GM18909 (cell line): Measurements from ENCODE around the gene ELFN2.

ENCODE experiments used
- ATAC-seq: cut with Tn5 transposase; IDR thresholded peaks from one replicate; pipeline ENCODE4 v1.9.1; 2021; ENCODE audit warnings: mild to moderate bottlenecking; ENCODE audit not compliant: unreplicated experiment, poor library complexity

ELFN2 gene

DNA sequence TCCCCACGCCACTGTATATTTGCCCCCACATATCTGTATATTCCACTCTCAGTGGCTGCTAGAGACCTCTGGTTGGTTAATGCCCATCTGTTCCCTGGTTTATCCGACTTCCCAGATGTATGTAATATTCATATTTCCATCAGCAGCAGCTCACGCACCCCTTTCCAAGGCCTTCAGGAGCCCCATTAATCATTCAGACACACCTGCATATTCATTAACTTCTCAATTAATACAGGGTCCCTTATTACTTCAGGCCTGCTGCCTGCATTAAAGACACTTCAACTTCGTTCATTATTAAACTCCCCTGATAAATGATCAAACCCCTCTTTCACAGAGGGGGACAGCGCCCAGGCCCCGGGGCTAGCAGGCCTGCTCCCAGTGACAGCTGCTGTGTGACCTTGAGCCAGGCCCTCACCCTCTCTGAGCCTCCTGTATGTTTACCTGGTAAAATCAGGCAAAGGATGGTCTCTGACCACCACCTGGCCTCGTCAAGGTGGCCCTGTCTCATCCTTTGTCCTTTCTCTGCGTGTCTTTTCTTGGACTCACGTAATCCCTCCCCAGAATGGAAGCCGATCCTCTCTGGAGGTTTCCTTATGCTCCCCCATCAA is 34.5 kb downstream of the ELFN2 start:
- ATAC-seq = no peak

DNA sequence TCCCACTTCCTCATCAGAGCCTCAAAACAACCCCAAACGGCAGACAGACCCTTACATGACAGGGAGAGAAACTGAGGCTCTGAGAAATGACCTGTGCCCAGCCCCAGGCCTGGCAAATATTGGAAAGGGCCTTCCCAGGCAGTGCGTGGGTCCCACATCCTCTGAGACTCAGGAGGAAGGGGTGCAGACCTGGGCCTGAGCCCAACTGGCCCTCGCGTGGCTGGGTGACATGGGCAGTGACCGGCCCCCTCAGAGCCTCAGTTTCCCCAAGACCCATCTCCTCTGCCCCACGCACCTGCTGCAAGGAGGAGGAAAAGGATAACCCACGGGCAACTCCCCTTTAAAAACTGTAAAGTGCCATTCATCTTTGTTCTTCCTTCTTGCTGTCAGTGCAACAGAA is 35.6 kb downstream of the ELFN2 start:
- no peak for ATAC-seq

DNA sequence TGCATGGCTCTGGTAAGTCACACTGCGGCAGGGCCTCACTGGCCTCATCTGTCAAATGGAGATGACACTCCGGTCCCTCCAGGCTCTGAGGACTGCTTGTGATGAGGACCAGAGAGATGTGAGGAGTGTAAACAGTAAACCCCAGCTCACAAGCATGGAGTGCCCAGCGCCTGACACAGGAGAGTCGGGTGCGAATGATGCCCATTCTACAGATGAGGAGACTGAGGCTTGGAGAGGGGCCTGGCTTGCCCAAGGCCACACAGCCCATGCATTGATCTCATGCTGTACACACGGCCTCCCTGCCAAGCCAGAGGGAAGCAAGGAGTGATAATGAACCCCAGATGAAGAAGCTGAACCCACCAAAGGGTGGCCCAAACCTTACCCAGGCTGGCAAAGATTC is 37.2 kb downstream of the ELFN2 start:
- no peak for ATAC-seq

DNA sequence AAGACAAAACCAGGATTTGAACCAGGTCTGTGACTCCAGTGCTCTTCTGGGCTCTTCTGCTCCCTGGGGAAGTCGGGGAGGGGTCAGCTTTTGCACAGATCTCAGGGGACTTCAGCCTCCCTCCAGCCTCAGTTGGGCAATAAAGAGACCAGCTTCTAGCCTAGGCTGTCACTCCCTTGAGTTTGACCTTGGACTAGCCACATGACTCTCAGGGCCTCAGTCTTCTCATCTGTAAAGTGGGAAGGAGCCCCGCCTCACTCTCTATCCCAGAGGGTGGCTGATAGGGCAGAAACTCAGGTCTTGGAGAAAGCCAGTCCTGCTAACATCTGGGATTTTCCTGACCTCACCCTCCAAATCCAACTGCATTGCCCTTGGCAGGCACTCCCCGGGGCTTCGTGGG is 38.7 kb downstream of the ELFN2 start:
- no peak for ATAC-seq

DNA sequence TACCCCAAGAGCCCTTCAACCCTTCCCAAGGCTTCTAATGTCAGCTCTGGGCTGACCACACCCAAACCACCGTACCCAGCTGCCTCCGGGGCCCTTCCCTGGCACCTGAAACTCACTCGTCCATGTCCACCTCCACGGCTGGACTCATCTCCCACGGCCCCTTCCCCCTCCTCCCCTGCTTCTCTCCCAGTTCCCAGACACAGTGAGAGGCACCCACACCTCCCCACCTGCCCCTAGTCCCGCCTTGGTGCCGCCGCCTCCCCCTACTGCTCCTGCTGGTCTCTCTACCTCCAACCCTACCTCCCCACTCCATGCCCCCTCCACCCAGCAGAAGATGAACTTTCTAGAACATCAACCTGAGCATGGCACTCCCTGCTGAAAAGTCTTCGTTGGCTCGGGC is 39.5 kb downstream of the ELFN2 start:
- no peak for ATAC-seq

DNA sequence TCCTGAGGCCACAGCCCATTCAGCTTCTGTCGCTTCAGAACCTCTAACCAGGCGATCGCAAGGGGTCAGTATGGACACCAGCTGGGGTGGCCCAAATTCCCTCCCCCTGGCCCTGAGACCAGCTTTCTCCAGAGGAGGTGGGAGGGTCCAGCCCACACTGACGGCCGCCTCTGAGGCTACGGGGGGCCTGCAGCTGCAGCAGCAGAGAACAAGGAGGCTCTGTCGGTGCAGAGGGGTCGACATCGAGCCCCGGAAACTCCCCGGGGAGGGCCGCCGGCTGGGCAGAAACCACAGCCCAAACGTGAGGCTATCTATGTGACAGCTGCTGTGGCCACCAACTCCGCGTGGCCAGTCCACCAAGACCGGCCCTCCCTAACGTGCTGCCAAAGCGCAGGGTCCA is 40.8 kb downstream of the ELFN2 start:
- ATAC-seq = no peak

DNA sequence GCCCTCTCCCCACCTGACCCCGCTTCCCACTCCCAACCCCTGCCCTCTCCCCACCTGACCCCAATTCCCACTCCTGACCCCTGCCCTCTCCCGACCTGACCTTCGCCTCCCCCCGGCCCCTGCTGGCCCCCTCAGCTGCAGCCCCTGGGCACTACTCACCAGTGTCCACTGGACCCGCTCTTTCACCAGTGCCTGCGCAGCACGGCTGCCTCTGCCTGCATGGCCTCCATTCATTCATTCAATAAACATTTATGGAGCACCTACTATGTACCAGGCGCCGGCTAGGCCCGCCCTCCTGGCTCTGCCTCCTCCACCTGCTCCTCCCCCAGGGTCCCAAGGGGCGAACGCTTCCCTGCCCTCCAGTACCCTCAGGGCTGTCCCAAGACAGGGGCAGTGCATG is 42.6 kb downstream of the ELFN2 start:
- ATAC-seq = no peak

DNA sequence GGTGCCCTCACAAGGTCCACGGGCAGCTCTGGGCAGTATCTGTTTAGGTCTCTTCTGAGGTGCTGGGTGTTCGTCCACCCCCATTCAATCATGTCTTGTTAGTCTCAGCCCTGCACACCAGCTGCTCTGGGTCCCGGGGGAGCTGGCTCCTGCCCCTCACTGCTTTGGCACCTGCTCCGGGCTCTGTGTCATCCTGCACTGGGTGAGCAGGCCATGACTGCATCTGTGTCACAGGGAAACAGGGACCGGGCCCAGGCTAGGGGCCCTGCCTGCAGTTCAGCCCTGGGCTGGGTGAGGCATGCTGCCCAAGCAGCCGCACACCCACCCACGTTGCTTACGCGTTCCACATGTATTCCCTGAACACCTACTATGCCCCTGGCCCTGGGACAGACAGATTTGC is 43.9 kb downstream of the ELFN2 start:
- no peak for ATAC-seq

DNA sequence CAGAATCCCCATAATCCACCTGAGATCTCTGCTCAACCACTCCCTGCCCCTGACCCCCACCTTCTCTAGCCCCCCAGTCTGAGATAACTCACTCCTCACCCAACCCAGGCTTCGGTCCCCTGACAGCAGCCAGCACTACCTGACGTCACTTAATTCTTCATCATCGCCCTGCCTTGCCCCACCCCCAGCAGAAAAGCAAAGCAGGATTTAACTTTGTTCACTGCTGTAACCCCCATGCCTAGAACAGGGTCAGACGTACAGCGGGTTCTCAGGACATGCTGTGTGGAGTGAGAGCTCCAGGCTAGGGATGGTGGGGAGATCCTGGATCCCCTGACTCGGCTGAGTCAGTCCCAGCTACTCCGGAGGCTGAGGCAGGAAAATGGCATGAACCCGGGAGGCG is 45.8 kb downstream of the ELFN2 start:
- no peak for ATAC-seq

DNA sequence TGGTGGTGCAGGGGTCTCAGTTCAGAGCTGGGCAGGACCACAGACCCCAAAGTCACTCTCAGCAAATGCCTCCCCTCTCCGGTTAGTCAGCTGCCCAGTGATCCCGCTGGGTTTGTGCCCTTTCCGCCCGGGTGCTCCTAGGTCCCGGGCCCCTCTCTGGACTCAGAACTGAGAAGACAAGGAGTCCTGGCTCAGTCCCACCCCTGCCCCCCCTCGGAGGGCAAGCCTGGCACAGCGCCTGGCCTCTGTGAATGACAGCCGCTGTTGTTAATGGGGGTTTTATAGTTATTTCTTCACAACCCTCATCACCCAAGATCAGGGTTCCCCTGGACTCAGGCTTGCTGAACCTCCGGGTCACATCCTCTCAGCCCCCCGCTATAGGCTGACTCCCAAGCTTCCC is 47.6 kb downstream of the ELFN2 start:
- no peak for ATAC-seq

DNA sequence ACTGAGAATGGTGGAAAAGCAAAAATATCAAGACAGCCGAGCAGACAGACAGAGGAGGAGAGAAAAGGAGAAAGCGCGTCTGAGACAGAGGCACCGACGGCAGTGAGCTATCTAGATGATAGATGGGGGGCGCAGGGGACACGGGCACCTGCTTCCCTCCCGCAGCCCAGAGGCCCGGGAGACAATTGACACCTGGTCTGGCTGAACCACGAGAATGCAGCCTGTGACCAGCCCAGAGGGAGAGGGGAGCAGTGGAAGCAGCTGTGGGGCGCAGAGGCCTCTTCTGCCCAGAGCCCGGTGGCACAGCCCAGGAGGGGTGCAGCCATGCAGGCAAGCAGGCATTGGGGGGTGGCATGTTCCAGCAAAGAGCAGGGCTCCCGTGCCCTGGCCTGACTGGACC is 48.2 kb downstream of the ELFN2 start:
- ATAC-seq = no peak

DNA sequence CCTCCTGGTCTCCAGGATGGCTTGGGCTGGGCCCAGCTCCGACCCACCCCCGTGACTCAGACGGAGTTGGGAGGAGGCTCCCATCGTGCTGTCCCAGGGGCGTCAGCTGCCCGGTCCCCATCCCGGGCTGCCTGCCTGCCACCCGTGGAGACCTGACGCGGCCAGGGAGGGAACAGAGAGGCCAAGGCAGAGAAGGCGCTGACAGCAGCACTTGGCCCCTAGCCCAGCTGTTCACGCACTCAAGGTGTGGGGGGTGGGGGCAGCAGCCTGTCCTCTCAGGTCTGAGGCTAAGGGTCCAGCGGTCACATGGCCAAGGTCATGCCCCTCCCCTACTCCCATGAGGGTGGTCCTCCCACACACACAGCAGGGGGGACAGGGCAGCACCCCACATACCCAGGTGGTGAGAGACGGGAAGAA is 48.6 kb downstream of the ELFN2 start:
- ATAC-seq = no peak

DNA sequence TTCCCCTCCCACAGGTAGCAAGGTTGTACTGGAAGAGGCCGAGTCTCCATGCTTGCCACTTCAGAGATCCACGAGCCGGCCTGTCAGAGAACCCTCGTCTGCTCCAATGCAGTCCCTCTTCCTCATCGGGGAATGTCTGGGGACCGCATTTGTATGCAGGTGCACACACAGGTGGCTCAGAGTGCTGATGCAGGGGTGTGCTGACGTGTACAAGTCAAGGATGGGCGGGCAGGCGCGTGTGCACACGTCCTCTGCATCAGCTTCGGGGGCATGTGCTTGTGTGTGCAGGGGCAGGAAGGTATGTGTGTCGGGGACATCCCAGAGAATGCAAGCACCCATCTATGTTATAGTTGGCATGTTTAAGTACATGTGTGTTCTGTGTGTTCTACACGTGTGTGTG is 49.4 kb downstream of the ELFN2 start:
- ATAC-seq = no peak

DNA sequence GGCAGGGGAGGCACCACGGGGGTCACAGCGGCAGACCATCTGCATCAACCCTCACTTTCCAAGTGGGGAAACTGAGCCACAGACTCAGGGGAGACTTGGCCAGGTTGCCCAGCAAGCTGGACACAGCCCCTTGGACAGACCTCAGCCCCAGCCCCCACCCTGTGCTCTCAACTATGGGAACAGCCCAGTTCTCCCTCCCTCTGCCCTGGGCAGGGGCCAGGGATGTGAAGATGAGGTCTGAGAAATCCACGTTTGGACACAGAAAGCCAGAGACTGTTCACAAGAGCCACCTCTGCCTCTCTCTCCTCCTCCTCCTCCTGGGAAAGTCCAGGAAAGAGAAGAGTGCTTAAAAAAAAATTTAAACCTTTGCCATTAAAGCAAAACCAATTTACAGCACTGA is 50.1 kb downstream of the ELFN2 start:
- no peak for ATAC-seq

DNA sequence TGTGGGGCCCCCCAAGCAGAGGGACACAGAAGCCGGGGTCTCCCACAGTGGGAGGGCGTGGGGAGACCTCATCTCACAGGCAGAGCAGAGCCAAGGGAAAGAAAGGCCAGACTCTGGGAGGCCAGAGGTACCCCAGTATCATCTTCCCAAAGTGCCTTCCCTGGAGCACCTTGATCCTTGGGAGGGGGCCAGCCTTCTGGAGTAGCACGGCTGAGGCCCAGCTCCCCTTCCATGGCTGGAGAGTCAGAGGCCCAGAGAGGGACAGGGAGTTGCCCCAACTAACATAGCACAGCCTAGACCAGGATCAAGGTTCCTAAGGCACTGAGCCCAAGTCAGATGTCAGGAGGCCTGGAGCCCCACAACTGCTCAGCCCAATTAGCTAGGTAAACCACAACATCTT is 50.6 kb downstream of the ELFN2 start:
- ATAC-seq = no peak

DNA sequence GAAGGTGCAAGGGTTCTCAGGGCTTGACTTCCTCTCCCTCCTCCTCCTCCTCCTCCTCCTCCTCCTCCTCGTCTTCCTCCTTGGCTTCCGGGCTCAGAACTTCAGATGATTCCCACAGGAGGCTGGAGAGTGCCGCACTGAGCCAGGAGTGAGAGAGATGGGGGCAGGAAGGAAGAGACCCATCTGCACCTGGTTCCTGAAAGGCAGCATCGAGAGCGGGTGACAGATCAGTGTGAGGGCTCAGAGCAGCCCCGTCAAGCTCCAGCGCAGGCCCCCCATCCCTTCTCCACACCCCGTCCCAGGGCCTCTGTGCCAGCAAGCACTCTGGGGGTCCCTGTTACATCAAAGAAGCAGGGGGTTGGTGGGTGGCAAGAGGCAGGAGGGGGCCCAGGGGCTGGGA is 51.5 kb downstream of the ELFN2 start:
- no peak for ATAC-seq

DNA sequence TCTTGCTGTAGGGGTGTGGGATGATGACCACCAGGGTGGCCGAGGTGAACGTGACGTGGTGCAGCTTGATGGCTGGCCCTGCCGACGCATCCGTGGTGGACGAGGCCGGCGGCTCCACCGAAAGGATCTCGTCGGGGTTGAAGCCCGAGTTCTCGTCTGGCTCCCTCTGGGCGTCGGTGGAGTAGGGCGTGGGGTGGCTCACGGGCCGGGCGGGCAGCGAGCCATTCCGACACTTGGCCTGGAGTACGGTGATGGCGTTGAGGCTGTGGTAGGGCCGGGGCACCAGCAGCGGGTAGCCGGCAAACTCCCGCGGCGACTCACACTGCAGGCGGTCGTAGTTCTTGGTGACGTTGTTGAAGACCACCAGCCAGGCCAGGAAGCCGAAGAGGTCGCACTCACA is 52.7 kb downstream of the ELFN2 start:
- ATAC-seq = no peak

DNA sequence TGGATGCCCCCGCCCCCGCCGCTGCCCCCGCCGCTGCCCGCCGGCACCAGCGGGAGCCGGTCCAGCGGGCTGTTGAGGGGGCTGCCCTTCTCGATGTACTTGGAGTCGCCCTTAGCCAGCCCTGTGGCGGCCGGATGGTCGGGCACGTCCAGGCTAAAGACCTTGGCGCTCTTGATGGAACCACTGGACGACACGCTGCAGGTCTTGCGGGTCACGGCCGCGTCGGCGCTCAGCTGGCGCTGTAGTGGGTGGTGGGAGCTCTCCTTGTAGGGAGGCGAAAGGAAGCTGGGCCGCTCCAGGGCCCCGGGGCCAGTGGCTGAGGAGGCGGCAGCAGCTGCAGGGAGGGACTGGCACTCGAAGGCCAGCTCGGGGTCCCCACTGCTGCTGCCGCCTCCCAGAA is 53.8 kb downstream of the ELFN2 start:
- ATAC-seq = no peak

DNA sequence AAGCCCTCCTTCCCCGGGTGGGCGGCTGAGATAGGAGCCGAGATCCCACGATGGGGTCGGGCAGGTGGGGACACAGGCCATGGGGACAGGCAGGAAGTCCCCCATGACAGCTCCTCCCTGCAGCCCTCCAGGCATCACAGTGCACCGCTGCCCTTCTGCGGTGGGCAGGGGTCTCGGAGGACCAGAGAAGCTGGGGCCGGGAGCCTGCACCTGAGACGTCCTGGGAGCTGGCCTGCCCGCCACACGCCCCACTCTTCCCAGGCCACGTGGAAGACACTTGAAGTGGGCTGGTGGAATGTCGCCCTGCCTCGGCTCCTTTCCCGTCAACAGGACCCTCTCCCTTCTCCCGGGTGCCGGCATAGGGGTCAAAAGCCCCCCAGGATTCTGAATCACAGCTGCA is 55.4 kb downstream of the ELFN2 start:
- no peak for ATAC-seq

DNA sequence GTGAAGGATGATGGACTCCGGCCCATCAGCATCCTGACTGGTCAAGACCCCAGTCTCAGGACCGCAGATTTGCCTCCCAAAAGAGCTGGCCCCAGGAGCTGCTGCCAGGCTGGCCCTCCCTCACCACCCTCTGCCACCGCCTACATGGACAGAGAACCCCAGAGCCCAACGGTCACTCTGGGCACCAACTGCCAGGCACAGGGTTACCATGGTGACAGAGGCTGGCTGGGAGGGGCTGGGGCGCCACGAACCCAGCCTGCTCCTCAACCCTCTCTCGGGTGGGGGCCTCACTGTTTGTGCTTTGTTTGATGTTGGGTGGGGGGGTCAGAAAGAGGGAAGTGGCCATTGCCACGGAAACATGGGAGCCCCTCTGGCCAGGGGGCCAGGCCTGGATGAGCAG is 55.8 kb downstream of the ELFN2 start:
- no peak for ATAC-seq

DNA sequence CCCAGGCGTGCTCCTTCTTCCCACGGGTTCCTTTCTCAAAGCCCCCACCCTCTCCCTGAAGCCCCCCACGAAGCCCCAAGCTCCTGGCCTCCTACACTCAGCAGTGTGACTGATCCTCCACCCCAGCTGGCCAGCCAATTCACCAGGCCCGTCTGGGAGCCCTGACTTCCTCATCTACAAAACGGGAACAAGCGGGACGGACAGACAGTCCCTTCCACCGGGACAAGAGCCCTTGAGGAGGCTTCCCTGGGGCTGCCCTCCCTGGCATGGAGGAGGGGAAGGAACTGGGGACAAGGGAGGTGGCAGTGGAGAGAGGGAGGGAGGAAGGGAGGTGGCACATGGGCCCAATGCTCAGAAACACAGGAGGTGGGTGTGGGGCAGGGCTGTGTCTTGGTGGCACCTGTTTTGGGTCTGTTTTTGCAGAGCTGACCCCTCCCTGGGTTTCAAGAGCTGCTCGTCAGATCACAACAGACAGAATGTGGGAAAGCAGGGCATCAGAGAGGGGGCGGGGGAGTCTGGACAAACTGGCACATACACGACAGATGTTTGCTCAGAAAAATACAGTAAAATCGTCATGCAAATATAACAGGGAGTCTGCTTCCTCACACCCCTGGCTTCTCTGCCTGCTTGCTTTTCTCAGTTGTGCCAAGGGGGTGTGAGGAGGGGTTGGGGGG is 56.8 kb downstream of the ELFN2 start:
- no peak for ATAC-seq

DNA sequence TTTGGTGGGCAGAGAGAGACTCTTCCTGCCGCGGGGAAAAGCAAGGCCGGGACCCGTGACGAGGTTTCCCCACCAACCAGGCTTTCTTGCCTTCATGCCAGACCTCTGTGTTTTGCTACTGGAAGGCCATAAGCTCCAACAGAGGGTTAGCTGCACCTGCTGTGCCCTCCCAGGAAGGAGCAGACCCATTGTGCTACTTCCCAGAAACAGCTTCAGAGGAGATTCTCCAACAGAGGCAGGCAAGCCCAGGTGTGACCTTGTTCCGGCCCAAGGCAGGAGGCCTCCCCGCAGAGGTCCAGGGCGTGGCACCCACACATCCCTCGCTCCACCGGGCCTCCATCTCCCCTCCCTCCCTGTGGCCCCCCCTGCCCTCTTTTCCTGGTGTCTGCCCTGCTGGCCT is 57.8 kb downstream of the ELFN2 start:
- no peak for ATAC-seq

DNA sequence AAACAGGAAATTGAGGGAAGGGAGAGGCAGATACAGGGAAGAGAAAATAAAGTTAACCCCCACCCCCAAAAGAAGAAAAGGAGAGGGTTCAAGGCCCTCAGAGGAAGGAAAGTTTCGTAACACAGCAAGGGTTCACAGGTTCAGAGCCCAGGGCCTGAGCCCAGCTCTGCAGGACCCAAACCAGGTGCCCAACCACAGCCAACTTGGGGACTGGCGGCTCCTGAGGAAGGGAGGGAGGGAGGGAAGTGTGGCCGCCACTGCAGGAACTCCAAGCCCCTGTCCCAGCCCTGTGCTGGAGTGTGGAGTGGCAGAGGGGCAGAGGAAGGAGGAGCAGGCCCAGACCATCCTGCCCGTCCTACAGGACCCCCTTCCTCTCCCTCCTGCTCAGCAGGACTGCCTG is 59.2 kb downstream of the ELFN2 start:
- ATAC-seq = no peak
